GM12892 (cell line): ENCODE results near the gene GGTLC2.

ENCODE experiments used
- POLR2A ChIP-seq: IDR thresholded peaks from 2 replicates; pipeline ENCODE4 v1.6.1; 2011; ENCODE audit warnings: low read depth, low read length, control low read depth
- POLR2AphosphoS5 ChIP-seq: IDR thresholded peaks from 2 replicates; pipeline ENCODE4 v1.6.1; 2011; ENCODE audit warnings: low read depth, low read length, control low read depth
- TAF1 ChIP-seq: IDR thresholded peaks from 2 replicates; pipeline ENCODE4 v1.6.1; 2011; ENCODE audit warnings: low read depth, mild to moderate bottlenecking, control low read depth, low read length, borderline replicate concordance

- TF ChIP-seq POLR2A (no peak), POLR2AphosphoS5 (no peak), TAF1 (no peak)
Measured at GRCh38 chr22:22669093-22669492, 24.7 kb downstream of the GGTLC2 start.
